Measurements from ENCODE around the gene FGD4. TPM values are rescaled to one million over a fixed set of nuclear protein-coding genes. Genes with fewer than 3 reads are reported as not detected.
"Not testable (repeated sequence)": the region's sequence is repeated elsewhere in the genome, so short reads cannot be mapped to it uniquely, and the experiment has no call there.

The FGD4 gene
- total RNA-seq, 1 donor from 2014 or later, result 51.1 TPM

DNA sequence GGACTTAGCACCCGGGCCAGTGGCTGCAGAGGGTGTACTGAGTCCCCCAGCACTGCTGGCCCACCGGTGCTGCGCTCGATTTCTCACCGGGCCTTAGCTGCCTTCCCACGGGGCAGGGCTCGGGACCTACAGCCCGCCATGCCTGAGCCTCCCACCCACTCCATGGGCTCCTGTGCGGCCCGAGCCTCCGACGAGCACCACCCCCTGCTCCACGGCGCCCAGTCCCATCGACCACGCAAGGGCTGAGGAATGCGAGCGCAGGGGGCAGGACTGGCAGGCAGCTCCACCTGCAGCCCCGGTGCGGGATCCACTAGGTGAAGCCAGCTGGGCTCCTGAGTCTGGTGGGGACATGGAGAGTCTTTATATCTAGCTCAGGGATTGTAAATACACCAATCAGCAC is 126.4 kb downstream of the FGD4 start:
- not testable (repeated sequence) for H3K36me3 ChIP-seq (ENCODE audit: control insufficient read depth in 3 of 3, insufficient read depth in 3 of 3, low read length in 3 of 3); H3K4me3 ChIP-seq (ENCODE audit: low read length in 3 of 3); H3K9ac ChIP-seq (ENCODE audit: low read depth in 1 of 3, low read length in 3 of 3); H3K27me3 ChIP-seq (ENCODE audit: control insufficient read depth in 3 of 3, insufficient read depth in 3 of 3, low read length in 3 of 3); H3K9me3 ChIP-seq (ENCODE audit: control insufficient read depth in 3 of 3, low read length in 3 of 3); H3K27ac ChIP-seq (ENCODE audit: low read depth, low read length)
- H3K4me1 ChIP-seq (ENCODE audit: control insufficient read depth in 3 of 3, insufficient read depth in 3 of 3, low read length in 3 of 3), result peaks cover 11 to 14% (median 14%) of the 10 kb centered on the region in 3 donors

DNA sequence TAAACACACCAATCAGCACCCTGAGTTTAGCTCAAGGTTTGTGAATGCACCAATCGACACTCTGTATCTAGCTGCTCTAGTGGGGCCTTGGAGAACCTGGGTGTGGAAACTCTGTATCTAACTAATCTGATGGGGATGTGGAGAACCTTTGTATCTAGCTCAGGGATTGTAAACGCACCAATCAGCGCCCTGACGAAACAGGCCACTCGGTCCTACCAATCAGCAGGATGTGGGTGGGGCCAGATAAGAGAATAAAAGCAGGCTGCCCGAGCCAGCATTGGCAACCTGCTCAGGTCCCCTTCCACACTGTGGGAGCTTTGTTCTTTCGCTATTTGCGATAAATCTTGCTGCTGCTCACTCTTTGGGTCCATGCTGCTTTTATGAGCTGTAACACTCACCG is 127.0 kb downstream of the FGD4 start:
- H3K27ac ChIP-seq (ENCODE audit: low read depth, low read length); H3K9me3 ChIP-seq (ENCODE audit: control insufficient read depth in 3 of 3, low read length in 3 of 3); H3K9ac ChIP-seq (ENCODE audit: low read depth in 1 of 3, low read length in 3 of 3); H3K27me3 ChIP-seq (ENCODE audit: control insufficient read depth in 3 of 3, insufficient read depth in 3 of 3, low read length in 3 of 3); H3K36me3 ChIP-seq (ENCODE audit: control insufficient read depth in 3 of 3, insufficient read depth in 3 of 3, low read length in 3 of 3); H3K4me3 ChIP-seq (ENCODE audit: low read length in 3 of 3): not testable (repeated sequence)
- H3K4me1 ChIP-seq (ENCODE audit: control insufficient read depth in 3 of 3, insufficient read depth in 3 of 3, low read length in 3 of 3), result peaks cover 10 to 14% (median 13%) of the 10 kb centered on the region in 3 donors

DNA sequence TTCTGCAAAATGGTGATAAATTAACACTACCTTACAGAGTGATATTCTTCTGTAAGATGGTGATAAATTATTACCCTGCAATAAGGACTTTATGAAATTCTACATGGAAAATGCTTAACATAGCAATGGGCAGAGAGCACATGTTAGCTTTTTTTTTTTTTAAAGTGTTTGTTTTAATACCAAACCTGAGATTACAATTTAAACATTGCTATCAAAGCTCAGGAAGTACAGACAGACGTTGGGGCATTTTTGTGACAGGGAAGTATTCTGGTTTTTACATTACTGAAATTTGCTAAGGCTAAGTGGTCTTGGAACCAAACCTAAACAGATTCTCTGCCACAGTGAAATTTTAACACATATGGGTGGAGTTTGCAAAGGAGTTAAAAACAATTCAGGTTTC is 133.1 kb downstream of the FGD4 start:
- peaks cover 17 to 22% (median 18%) of the 10 kb centered on the region in 3 donors for H3K4me1 ChIP-seq (ENCODE audit: control insufficient read depth in 3 of 3, insufficient read depth in 3 of 3, low read length in 3 of 3)
- no peak overlapping the region for H3K4me3 ChIP-seq (ENCODE audit: low read length in 3 of 3)
- H3K9ac ChIP-seq (ENCODE audit: low read depth in 1 of 3, low read length in 3 of 3), result no peak overlapping the region
- H3K27me3 ChIP-seq (ENCODE audit: control insufficient read depth in 3 of 3, insufficient read depth in 3 of 3, low read length in 3 of 3), result no peaks in the 10 kb centered on the region
- H3K36me3 ChIP-seq (ENCODE audit: control insufficient read depth in 3 of 3, insufficient read depth in 3 of 3, low read length in 3 of 3), result no peaks in the 10 kb centered on the region
- H3K9me3 ChIP-seq (ENCODE audit: control insufficient read depth in 3 of 3, low read length in 3 of 3), result no peaks in the 10 kb centered on the region
- H3K27ac ChIP-seq (ENCODE audit: low read depth, low read length), result no peak overlapping the region

DNA sequence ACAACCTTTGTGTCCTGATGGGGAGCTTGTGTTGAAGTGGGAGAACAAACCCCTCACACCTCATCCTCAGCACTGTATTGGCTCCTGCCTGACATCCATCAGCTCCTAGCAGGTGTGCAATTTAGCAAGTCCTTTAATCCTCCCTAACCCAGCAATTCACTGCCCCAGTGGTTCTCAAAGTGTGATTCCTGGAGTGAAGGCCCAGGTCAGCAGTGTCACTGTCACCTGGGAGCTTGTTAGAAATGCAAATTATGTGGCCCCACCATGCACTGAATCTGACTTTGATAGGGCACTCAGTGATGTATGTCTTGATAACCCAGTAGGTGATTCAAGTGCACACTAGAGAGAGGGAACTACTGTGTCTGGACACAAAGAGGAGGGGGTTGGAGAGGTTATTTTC is 133.6 kb downstream of the FGD4 start:
- H3K9ac ChIP-seq (ENCODE audit: low read depth in 1 of 3, low read length in 3 of 3), result no peak overlapping the region
- no peaks in the 10 kb centered on the region for H3K9me3 ChIP-seq (ENCODE audit: control insufficient read depth in 3 of 3, low read length in 3 of 3)
- H3K27ac ChIP-seq (ENCODE audit: low read depth, low read length), result no peak overlapping the region
- no peaks in the 10 kb centered on the region for H3K36me3 ChIP-seq (ENCODE audit: control insufficient read depth in 3 of 3, insufficient read depth in 3 of 3, low read length in 3 of 3)
- peaks cover 20 to 22% (median 21%) of the 10 kb centered on the region in 3 donors for H3K4me1 ChIP-seq (ENCODE audit: control insufficient read depth in 3 of 3, insufficient read depth in 3 of 3, low read length in 3 of 3)
- no peak overlapping the region for H3K4me3 ChIP-seq (ENCODE audit: low read length in 3 of 3)
- no peaks in the 10 kb centered on the region for H3K27me3 ChIP-seq (ENCODE audit: control insufficient read depth in 3 of 3, insufficient read depth in 3 of 3, low read length in 3 of 3)

DNA sequence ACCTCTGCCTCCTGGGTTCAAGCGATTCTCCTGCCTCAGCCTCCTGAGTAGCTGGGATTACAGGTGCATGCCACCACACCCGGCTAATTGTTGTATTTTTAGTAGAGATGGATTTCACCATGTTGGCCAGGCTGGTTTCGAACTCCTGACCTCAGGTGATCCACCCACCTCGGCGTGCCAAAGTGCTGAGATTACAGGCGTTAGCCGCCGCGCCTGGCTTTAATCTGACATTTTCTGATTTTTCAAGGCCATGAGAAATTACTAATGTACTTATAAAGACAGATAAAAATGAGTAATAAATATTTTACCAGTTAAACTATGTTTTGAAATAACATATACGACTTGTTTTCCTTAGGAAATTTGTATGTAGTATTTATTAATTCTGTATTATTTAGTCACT is 134.1 kb downstream of the FGD4 start:
- peaks cover 20 to 22% (median 21%) of the 10 kb centered on the region in 3 donors for H3K4me1 ChIP-seq (ENCODE audit: control insufficient read depth in 3 of 3, insufficient read depth in 3 of 3, low read length in 3 of 3)
- peak overlapping the region; percentile 57 for H3K27ac ChIP-seq (ENCODE audit: low read depth, low read length)
- H3K36me3 ChIP-seq (ENCODE audit: control insufficient read depth in 3 of 3, insufficient read depth in 3 of 3, low read length in 3 of 3); H3K9ac ChIP-seq (ENCODE audit: low read depth in 1 of 3, low read length in 3 of 3); H3K9me3 ChIP-seq (ENCODE audit: control insufficient read depth in 3 of 3, low read length in 3 of 3); H3K27me3 ChIP-seq (ENCODE audit: control insufficient read depth in 3 of 3, insufficient read depth in 3 of 3, low read length in 3 of 3): not testable (repeated sequence)
- peak overlapping the region in 2 of 3 donors; percentile 66 to 72 for H3K4me3 ChIP-seq (ENCODE audit: low read length in 3 of 3)

DNA sequence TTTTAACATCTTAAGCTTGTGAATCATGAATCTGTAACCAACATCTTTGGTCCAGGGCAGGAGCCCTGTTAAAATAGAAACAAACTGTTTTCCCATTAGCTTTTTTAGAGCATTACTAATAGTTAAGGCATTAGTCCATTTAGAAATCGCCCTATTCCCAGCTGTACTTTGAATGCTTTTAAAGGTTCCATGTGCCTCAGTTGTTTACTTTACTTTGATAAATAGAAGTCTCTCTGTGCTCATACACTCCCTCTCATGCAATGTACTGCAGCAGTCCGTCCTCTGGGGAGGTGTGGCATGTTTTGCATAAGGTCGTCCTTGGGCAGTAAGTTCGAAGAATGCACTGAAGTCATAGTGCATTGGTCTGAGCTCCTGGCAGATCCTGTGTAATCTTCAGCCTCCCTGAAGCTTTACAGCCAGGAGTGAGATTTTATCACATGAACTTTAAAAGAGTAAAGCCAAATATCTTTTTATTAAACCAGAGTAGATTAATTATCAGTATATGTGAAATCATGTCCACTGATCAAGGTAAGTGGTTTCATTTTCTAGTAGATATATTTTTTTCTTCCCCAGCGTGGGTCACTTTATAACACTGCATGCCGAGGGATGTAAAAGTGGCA is 134.7 kb downstream of the FGD4 start:
- peak overlapping the region; percentile 57 for H3K27ac ChIP-seq (ENCODE audit: low read depth, low read length)
- H3K9me3 ChIP-seq (ENCODE audit: control insufficient read depth in 3 of 3, low read length in 3 of 3), result no peaks in the 10 kb centered on the region
- peaks cover 20 to 22% (median 21%) of the 10 kb centered on the region in 3 donors for H3K4me1 ChIP-seq (ENCODE audit: control insufficient read depth in 3 of 3, insufficient read depth in 3 of 3, low read length in 3 of 3)
- H3K27me3 ChIP-seq (ENCODE audit: control insufficient read depth in 3 of 3, insufficient read depth in 3 of 3, low read length in 3 of 3), result no peaks in the 10 kb centered on the region
- H3K36me3 ChIP-seq (ENCODE audit: control insufficient read depth in 3 of 3, insufficient read depth in 3 of 3, low read length in 3 of 3), result no peaks in the 10 kb centered on the region
- peak overlapping the region; percentile 40 to 71 (median 55) for H3K9ac ChIP-seq (ENCODE audit: low read depth in 1 of 3, low read length in 3 of 3)
- H3K4me3 ChIP-seq (ENCODE audit: low read length in 3 of 3), result peak overlapping the region; percentile 37 to 72 (median 66)

DNA sequence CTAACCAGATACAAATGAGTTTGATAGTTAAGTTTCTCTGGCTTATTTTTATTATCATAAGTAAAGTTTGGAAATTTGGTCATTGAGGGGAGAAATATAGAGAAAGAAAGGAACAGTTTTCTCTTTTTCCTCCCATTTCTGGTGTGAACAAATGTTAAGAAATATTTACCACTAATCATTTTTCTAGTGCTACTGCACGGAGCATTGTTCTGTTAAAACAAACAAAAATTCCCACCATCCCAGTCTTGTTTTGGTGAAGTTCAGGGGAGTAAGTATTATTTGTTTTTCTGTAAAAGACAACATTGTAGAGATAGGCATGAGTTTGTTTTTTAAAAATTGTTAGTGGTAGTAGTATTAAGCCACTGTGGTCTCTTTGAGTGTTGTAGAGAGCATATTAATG is 135.3 kb downstream of the FGD4 start:
- H3K4me3 ChIP-seq (ENCODE audit: low read length in 3 of 3), result peak overlapping the region; percentile 37 to 72 (median 66)
- no peaks in the 10 kb centered on the region for H3K9me3 ChIP-seq (ENCODE audit: control insufficient read depth in 3 of 3, low read length in 3 of 3)
- peak overlapping the region; percentile 57 for H3K27ac ChIP-seq (ENCODE audit: low read depth, low read length)
- H3K9ac ChIP-seq (ENCODE audit: low read depth in 1 of 3, low read length in 3 of 3), result peak overlapping the region; percentile 40 to 71 (median 55)
- peaks cover 20 to 22% (median 21%) of the 10 kb centered on the region in 3 donors for H3K4me1 ChIP-seq (ENCODE audit: control insufficient read depth in 3 of 3, insufficient read depth in 3 of 3, low read length in 3 of 3)
- no peaks in the 10 kb centered on the region for H3K27me3 ChIP-seq (ENCODE audit: control insufficient read depth in 3 of 3, insufficient read depth in 3 of 3, low read length in 3 of 3)
- no peaks in the 10 kb centered on the region for H3K36me3 ChIP-seq (ENCODE audit: control insufficient read depth in 3 of 3, insufficient read depth in 3 of 3, low read length in 3 of 3)

DNA sequence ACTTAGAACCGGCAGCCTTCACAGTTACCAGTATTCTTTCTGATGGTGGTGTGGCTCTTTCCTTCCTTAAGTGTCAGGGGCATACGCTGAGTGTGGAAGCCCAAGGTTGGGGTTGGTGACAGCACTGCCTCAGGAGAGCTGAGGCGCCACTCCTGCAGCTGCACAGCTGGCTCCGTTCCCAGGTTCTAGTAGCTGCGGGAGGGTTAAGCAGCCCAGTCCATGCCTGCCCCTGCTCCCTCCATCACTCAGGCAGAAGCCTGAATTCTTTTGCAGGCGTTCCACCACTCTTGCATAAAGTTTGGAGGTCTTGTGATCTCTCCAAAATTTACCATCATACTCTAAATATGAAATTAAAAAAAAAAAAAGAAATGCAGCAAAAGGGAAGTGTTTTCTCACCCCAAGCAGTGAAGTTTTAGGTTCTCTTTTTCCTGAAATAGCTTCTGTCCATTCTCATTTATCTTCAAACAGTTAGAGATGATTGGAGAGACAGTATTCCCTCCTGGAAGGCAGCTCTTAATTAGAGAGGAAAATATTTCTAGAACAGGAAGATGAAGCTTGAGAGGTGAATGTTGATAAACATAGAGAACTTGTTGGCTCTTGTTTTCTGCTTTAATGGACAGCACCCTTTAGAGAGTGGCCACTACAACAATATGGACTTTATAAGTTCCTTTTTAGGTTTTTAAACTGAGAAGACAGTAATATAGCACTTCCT is 136.1 kb downstream of the FGD4 start:
- Histone ChIP-seq H3K4me1 (ENCODE audit: control insufficient read depth in 3 of 3, insufficient read depth in 3 of 3, low read length in 3 of 3) (peaks cover 18 to 22% (median 20%) of the 10 kb centered on the region in 3 donors), H3K36me3 (ENCODE audit: control insufficient read depth in 3 of 3, insufficient read depth in 3 of 3, low read length in 3 of 3) (no peaks in the 10 kb centered on the region), H3K9me3 (ENCODE audit: control insufficient read depth in 3 of 3, low read length in 3 of 3) (no peaks in the 10 kb centered on the region), H3K27ac (ENCODE audit: low read depth, low read length) (peak overlapping the region; percentile 57), H3K9ac (ENCODE audit: low read depth in 1 of 3, low read length in 3 of 3) (peak overlapping the region; percentile 40 to 71 (median 55)), H3K27me3 (ENCODE audit: control insufficient read depth in 3 of 3, insufficient read depth in 3 of 3, low read length in 3 of 3) (no peaks in the 10 kb centered on the region), H3K4me3 (ENCODE audit: low read length in 3 of 3) (peak overlapping the region; percentile 37 to 72 (median 66))

DNA sequence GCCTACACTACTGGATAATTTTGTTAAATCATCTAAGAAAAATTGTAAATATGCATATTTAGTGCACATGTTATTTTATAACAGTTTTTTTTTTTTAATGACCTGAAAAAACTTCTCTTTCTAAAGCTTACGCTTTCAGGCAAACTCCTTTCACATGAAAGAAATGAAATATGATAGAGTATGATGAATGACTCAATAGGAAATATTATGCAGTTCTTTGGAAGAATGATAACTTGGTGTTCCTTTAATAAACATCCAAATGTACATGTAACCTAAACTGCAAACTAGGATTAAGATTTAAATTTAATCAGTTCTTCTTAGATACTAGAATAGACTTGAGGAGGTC is 136.6 kb downstream of the FGD4 start:
- peaks cover 18 to 22% (median 20%) of the 10 kb centered on the region in 3 donors for H3K4me1 ChIP-seq (ENCODE audit: control insufficient read depth in 3 of 3, insufficient read depth in 3 of 3, low read length in 3 of 3)

DNA sequence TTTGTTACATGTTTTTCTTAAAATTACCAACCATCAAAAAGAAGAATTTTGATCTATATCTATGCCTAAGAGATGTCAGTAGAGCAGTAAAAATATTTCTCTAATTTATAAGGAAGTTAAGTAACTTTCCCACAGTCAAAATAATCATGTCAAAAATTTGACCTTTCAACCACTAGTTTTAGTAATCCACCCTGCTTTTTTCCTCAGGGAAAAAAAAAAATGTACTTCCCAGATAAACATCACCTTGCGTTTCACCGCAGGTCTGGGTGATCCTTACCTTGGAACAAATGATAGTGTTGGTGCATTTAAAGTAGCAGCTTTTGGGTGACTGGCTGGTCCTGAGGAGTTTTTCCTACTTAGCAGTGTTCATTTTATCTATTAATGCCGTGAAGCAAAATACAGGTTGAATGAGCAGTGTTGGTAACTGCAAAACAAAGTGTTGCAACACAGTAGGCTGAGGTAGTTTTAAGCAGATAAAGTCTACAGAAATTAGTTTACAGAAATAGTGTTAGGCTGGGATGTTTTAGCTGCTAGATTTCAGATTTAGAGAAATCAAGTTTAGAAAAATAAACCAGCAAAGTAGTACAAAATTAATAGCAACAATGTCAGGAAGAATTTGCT is 142.5 kb downstream of the FGD4 start:
- Histone ChIP-seq H3K9ac (ENCODE audit: low read depth in 1 of 3, low read length in 3 of 3) (no peak overlapping the region), H3K27ac (ENCODE audit: low read depth, low read length) (peak overlapping the region; percentile 9), H3K4me1 (ENCODE audit: control insufficient read depth in 3 of 3, insufficient read depth in 3 of 3, low read length in 3 of 3) (peaks cover 12 to 35% (median 23%) of the 10 kb centered on the region in 3 donors), H3K36me3 (ENCODE audit: control insufficient read depth in 3 of 3, insufficient read depth in 3 of 3, low read length in 3 of 3) (no peaks in the 10 kb centered on the region), H3K9me3 (ENCODE audit: control insufficient read depth in 3 of 3, low read length in 3 of 3) (no peaks in the 10 kb centered on the region), H3K4me3 (ENCODE audit: low read length in 3 of 3) (peak overlapping the region in 1 of 3 donors; percentile 20), H3K27me3 (ENCODE audit: control insufficient read depth in 3 of 3, insufficient read depth in 3 of 3, low read length in 3 of 3) (no peaks in the 10 kb centered on the region)

More for the DNA sequence above, 136.6 kb downstream of the FGD4 start:
- H3K27ac ChIP-seq (ENCODE audit: low read depth, low read length), result peak overlapping the region; percentile 57
- H3K36me3 ChIP-seq (ENCODE audit: control insufficient read depth in 3 of 3, insufficient read depth in 3 of 3, low read length in 3 of 3), result no peaks in the 10 kb centered on the region
- no peaks in the 10 kb centered on the region for H3K27me3 ChIP-seq (ENCODE audit: control insufficient read depth in 3 of 3, insufficient read depth in 3 of 3, low read length in 3 of 3)
- H3K9ac ChIP-seq (ENCODE audit: low read depth in 1 of 3, low read length in 3 of 3), result peak overlapping the region; percentile 7 to 55 (median 10)
- no peaks in the 10 kb centered on the region for H3K9me3 ChIP-seq (ENCODE audit: control insufficient read depth in 3 of 3, low read length in 3 of 3)
- H3K4me3 ChIP-seq (ENCODE audit: low read length in 3 of 3), result peak overlapping the region in 2 of 3 donors; percentile 66 to 72

Measured in skeletal muscle tissue (tissue), 4 donors.